ENCODE measurements around the gene OR10X1.

- TF ChIP-seq, protein P1, sequence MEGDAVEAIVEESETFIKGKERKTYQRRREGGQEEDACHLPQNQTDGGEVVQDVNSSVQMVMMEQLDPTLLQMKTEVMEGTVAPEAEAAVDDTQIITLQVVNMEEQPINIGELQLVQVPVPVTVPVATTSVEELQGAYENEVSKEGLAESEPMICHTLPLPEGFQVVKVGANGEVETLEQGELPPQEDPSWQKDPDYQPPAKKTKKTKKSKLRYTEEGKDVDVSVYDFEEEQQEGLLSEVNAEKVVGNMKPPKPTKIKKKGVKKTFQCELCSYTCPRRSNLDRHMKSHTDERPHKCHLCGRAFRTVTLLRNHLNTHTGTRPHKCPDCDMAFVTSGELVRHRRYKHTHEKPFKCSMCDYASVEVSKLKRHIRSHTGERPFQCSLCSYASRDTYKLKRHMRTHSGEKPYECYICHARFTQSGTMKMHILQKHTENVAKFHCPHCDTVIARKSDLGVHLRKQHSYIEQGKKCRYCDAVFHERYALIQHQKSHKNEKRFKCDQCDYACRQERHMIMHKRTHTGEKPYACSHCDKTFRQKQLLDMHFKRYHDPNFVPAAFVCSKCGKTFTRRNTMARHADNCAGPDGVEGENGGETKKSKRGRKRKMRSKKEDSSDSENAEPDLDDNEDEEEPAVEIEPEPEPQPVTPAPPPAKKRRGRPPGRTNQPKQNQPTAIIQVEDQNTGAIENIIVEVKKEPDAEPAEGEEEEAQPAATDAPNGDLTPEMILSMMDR (conservative IDR thresholded peaks at IDR 0.05) = no peak
- TF ChIP-seq ZFX (IDR thresholded peaks at IDR 0.05) = no peak
Observed at GRCh38 chr1:158604968-158605367, 25.3 kb upstream of the OR10X1 start, which contains the start of gene OR10Z1.
